H1 (cell line): Measurements from ENCODE around the gene OPHN1. TPM values are rescaled to one million over a fixed set of nuclear protein-coding genes. Genes with fewer than 3 reads are reported as not detected.

Source experiments
- CTCF ChIA-PET: fragments of 300-600 bp; sonication (Branson Sonifier 250); formaldehyde crosslinking; loops from one replicate; lab custom pipeline; 2021; ENCODE audit not compliant: partially characterized antibody; lab: Charles Lee
- POLR2A ChIA-PET: fragments of 300-600 bp; sonication (Branson Sonifier 250); formaldehyde crosslinking; loops from one replicate; lab custom pipeline; 2021; ENCODE audit warnings: inconsistent platforms; ENCODE audit not compliant: partially characterized antibody; lab: Charles Lee
- DNase-seq, 2 experiments: peaks; one replicate each; pipeline versions ENCODE4 v3.0.0 to v3.0.0-alpha.2; 2010 to 2022; ENCODE audit warnings: low spot score in 2 of 2, low read depth in 1 of 2, mixed read lengths in 1 of 2
- FAIRE-seq: peaks from 2 replicates; lab custom pipeline; 2011; peaks lifted over from hg19 to GRCh38; lab: Jason Lieb, UNC
- H2AFZ ChIP-seq: 2 replicates; pipeline ENCODE4 v1.8.1; 2012; ENCODE audit warnings: low read length, inconsistent platforms
- H2AK5ac ChIP-seq: 2 replicates; pipeline ENCODE4 v1.6.1; 2013; ENCODE audit warnings: low read depth, low read length
- H2BK120ac ChIP-seq: replicated peaks from 2 replicates; pipeline ENCODE3; 2013; ENCODE audit warnings: low read depth, low read length, inconsistent platforms
- H2BK12ac ChIP-seq: 2 replicates; pipeline ENCODE4 v1.6.1; 2013; ENCODE audit warnings: low read depth, low read length
- H2BK15ac ChIP-seq: 2 replicates; pipeline ENCODE4 v1.6.1; 2013; ENCODE audit warnings: low read length
- H2BK20ac ChIP-seq: 2 replicates; pipeline ENCODE4 v1.6.1; 2013; ENCODE audit warnings: low read length
- H2BK5ac ChIP-seq: 2 replicates; pipeline ENCODE4 v1.6.1; 2013; ENCODE audit warnings: low read depth, low read length
- H3K14ac ChIP-seq: 2 replicates; pipeline ENCODE4 v1.6.1; 2013; ENCODE audit warnings: inconsistent platforms; ENCODE audit not compliant: insufficient read length
- H3K18ac ChIP-seq: 2 replicates; pipeline ENCODE4 v1.6.1; 2013; ENCODE audit warnings: low read length; ENCODE audit errors: extremely low read depth
- H3K23ac ChIP-seq: 2 replicates; pipeline ENCODE4 v1.6.1; 2013; ENCODE audit warnings: inconsistent platforms; ENCODE audit not compliant: insufficient read length
- H3K23me2 ChIP-seq: 2 replicates; pipeline ENCODE4 v1.6.1; 2013; ENCODE audit warnings: low read depth, low read length
- H3K27ac ChIP-seq: 2 replicates; pipeline ENCODE4 v1.6.1; 2011; ENCODE audit warnings: low read depth, low read length, inconsistent platforms
- H3K27me3 ChIP-seq, 4 experiments: replicated peaks in 1 of 4; 1 replicate in 1 of 4; 2 replicates in 3 of 4; pipeline versions ENCODE4 v1.6.1 to v1.8.1; 2011 to 2013; ENCODE audit warnings: low read length in 3 of 4, mild to moderate bottlenecking in 3 of 4, inconsistent platforms in 2 of 4, mixed read lengths in 2 of 4, moderate library complexity in 1 of 4; ENCODE audit not compliant: control insufficient read depth in 3 of 4, insufficient read depth in 3 of 4; ENCODE audit errors: extremely low read depth in 1 of 4
- H3K36me3 ChIP-seq, 4 experiments: 2 replicates each; pipeline versions ENCODE4 v1.6.1 to v1.8.1; 2011 to 2013; ENCODE audit warnings: mild to moderate bottlenecking in 4 of 4, low read length in 3 of 4, moderate library complexity in 2 of 4, control low read depth in 1 of 4, inconsistent platforms in 1 of 4; ENCODE audit not compliant: insufficient read depth in 4 of 4, control insufficient read depth in 2 of 4
- H3K4ac ChIP-seq: replicated peaks from 2 replicates; pipeline ENCODE3; 2013; ENCODE audit warnings: low read length, low read depth, mixed read lengths, inconsistent platforms; ENCODE audit not compliant: insufficient read length
- H3K4me1 ChIP-seq, 4 experiments: replicated peaks in 1 of 4; 1 replicate in 1 of 4; 2 replicates in 3 of 4; pipeline versions ENCODE4 v1.6.1 to v1.8.1; 2011 to 2013; ENCODE audit warnings: low read length in 3 of 4, inconsistent platforms in 2 of 4, mixed read lengths in 1 of 4; ENCODE audit not compliant: insufficient read depth in 4 of 4, control insufficient read depth in 3 of 4
- H3K4me2 ChIP-seq, 2 experiments: 2 replicates each; pipeline versions ENCODE4 v1.6.1 to v1.8.1; 2011 to 2013; ENCODE audit warnings: low read depth in 2 of 2, low read length in 2 of 2, control low read depth in 1 of 2, inconsistent platforms in 1 of 2, mild to moderate bottlenecking in 1 of 2; ENCODE audit not compliant: insufficient read depth in 1 of 2
- H3K4me3 ChIP-seq, 4 experiments: fragments of 200-600, 300-600 bp in 1 of 4; sonication (generic), shearing (Covaris generic), sonication (Bioruptor Twin) in 1 of 4; 2 replicates each; pipeline versions ENCODE4 v1.5.1 to v1.8.1; 2011 to 2016; ENCODE audit warnings: low read length in 4 of 4, low read depth in 3 of 4, control low read depth in 2 of 4, inconsistent platforms in 2 of 4, mild to moderate bottlenecking in 2 of 4, mixed read lengths in 1 of 4, moderate library complexity in 1 of 4; ENCODE audit not compliant: insufficient read depth in 2 of 4; ENCODE audit errors: extremely low read depth in 1 of 4
- H3K56ac ChIP-seq: replicated peaks from 2 replicates; pipeline ENCODE3; 2013; ENCODE audit warnings: low read depth, mild to moderate bottlenecking, mixed read lengths, low read length, inconsistent platforms; ENCODE audit not compliant: insufficient read length
- H3K79me1 ChIP-seq: 2 replicates; pipeline ENCODE4 v1.6.1; 2013; ENCODE audit warnings: low read depth, low read length, control low read depth
- H3K79me2 ChIP-seq, 2 experiments: 2 replicates each; pipeline versions ENCODE4 v1.6.1 to v1.8.1; 2012 to 2013; ENCODE audit warnings: low read length in 2 of 2, mild to moderate bottlenecking in 2 of 2, inconsistent platforms in 1 of 2; ENCODE audit not compliant: insufficient read depth in 2 of 2, control insufficient read depth in 1 of 2
- H3K9ac ChIP-seq, 4 experiments: replicated peaks in 1 of 4; 1 replicate in 1 of 4; 2 replicates in 3 of 4; pipeline versions ENCODE4 v1.6.1 to v1.8.1; 2011 to 2013; ENCODE audit warnings: low read depth in 3 of 4, low read length in 3 of 4, control low read depth in 2 of 4, mild to moderate bottlenecking in 2 of 4, moderate library complexity in 2 of 4, inconsistent platforms in 1 of 4; ENCODE audit errors: extremely low read depth in 1 of 4
- H3K9me3 ChIP-seq, 2 experiments: 2 replicates each; pipeline versions ENCODE4 v1.6.1 to v1.8.1; 2012 to 2013; ENCODE audit warnings: mild to moderate bottlenecking in 2 of 2, moderate library complexity in 2 of 2, control low read depth in 1 of 2, inconsistent platforms in 1 of 2, low read depth in 1 of 2, low read length in 1 of 2, mixed read lengths in 1 of 2; ENCODE audit not compliant: insufficient read depth in 2 of 2
- H4K20me1 ChIP-seq, 2 experiments: replicated peaks in 1 of 2; 2 replicates each; pipeline versions ENCODE3 to v1.8.1; 2011 to 2013; ENCODE audit warnings: inconsistent platforms in 2 of 2, low read length in 2 of 2, mild to moderate bottlenecking in 1 of 2; ENCODE audit not compliant: insufficient read depth in 2 of 2, control insufficient read depth in 1 of 2
- H4K5ac ChIP-seq: 2 replicates; pipeline ENCODE4 v1.6.1; 2013; ENCODE audit warnings: low read length, low read depth, mixed read lengths, inconsistent platforms; ENCODE audit not compliant: insufficient read length
- H4K8ac ChIP-seq: 2 replicates; pipeline ENCODE4 v1.8.0; 2013; ENCODE audit warnings: mild to moderate bottlenecking, moderate library complexity, low read length, inconsistent platforms; ENCODE audit not compliant: insufficient read depth; ENCODE audit errors: extremely low read depth
- H4K91ac ChIP-seq: replicated peaks from 2 replicates; pipeline ENCODE3; 2013; ENCODE audit warnings: low read length, mixed read lengths, inconsistent platforms; ENCODE audit not compliant: insufficient read length
- BCL11A ChIP-seq, 2 experiments: IDR thresholded peaks; one replicate each; pipeline ENCODE4 v1.6.1; 2011; ENCODE audit warnings: low read depth in 2 of 2, low read length in 2 of 2, mild to moderate bottlenecking in 2 of 2
- RAD21 ChIP-seq, 2 experiments: IDR thresholded peaks in 1 of 2; conservative IDR thresholded peaks in 1 of 2; 2 replicates each; pipeline ENCODE4 v1.6.1; 2011; ENCODE audit warnings: low read depth in 2 of 2, low read length in 2 of 2, improper control_type of control experiment in 1 of 2, inconsistent platforms in 1 of 2, mild to moderate bottlenecking in 1 of 2, moderate library complexity in 1 of 2
- SAP30 ChIP-seq: fragments of 300-600 bp; sonication (generic); IDR thresholded peaks from 2 replicates; pipeline ENCODE4 v1.7.1; 2012; ENCODE audit warnings: low read length, moderate library complexity, mild to moderate bottlenecking, inconsistent platforms; ENCODE audit not compliant: insufficient read depth, insufficient replicate concordance
- SP1 ChIP-seq: IDR thresholded peaks from 2 replicates; pipeline ENCODE4 v1.6.1; 2011; ENCODE audit warnings: low read depth, low read length
- WGBS, 2 experiments: shearing (Covaris generic) in 1 of 2; methylation state at CpG; one replicate each; pipeline versions ENCODE4 v1.1.6 to v1.1.7; 2013 to 2015; ENCODE audit warnings: low lambda C conversion rate in 2 of 2, mixed read lengths in 2 of 2, inconsistent platforms in 1 of 2, low coverage in 1 of 2, missing lambda C conversion rate in 1 of 2; ENCODE audit not compliant: insufficient replicate concordance in 2 of 2, insufficient coverage in 1 of 2, insufficient read length in 1 of 2; ENCODE audit errors: extremely low coverage in 1 of 2, missing lambda C conversion rate in 1 of 2; 5-methylcytosine and 5-hydroxymethylcytosine counted together
- polyA plus RNA-seq, 7 experiments: library from polyadenylated mRNA; depleted of rRNA in 3 of 7; stranded (reverse) in 5 of 7; unstranded in 2 of 7; fragments of >200 nt in 5 of 7; fragments of 200-250 nt in 2 of 7; gene quantifications; 1 replicate in 5 of 7; 2 replicates in 1 of 7; 4 replicates in 1 of 7; pipeline versions ENCODE4 v1.2.1 to v1.2.3, GENCODE V29; 2011 to 2013; ENCODE audit warnings: missing spikeins in 2 of 7, mixed read lengths in 2 of 7
- total RNA-seq: library from RNA; stranded (reverse); fragmentation: NEBNext Ultra II Directional; extraction: Animal tissue kit (Norgen Biotek cat#: 25700); gene quantifications from 2 replicates; pipeline ENCODE4 v1.2.1, GENCODE V29; 2021
- TF ChIP-seq, protein P1 (sequence below), 3 experiments: IDR thresholded peaks; 1 replicate in 2 of 3; 2 replicates in 1 of 3; pipeline versions ENCODE4 v1.5.1 to v1.6.1; 2011; ENCODE audit warnings: low read length in 3 of 3, mild to moderate bottlenecking in 3 of 3, inconsistent platforms in 2 of 3, low read depth in 1 of 3, moderate library complexity in 1 of 3; ENCODE audit not compliant: insufficient read depth in 1 of 3; ENCODE audit errors: control extremely low read depth in 1 of 3
- TF ChIP-seq, protein P2 (sequence below): IDR thresholded peaks from 2 replicates; pipeline ENCODE4 v1.6.1; 2012; ENCODE audit warnings: inconsistent platforms

Gene OPHN1
- total and polyA plus RNA-seq, 2 of the 8 experiments (the other 6 are each of a cell fraction or from before 2014, with no cell fraction given), result 1.2 to 3.5 TPM

DNA sequence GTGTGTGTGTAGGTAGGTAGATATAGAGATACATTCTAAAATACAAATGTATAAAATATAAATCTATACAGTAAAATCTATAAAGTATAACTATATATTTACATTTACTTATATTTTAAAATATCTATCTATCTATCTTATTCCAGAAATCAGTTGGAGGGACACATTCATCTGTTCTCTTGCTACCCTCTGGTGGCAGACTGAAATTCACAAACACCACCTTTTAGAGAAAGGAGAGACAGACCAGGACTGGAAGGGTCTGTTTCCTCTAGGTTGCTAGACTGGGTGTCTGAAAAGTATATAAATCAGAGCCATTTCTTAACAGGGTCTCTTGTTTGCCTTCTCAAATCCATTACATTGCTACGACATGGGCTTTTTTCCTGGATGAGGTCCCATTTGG, 343.0 kb downstream of the OPHN1 start:
- Histone ChIP-seq H3K23ac (no peak overlapping the region), H3K27ac (no peak overlapping the region), H3K23me2 (no peaks in the 10 kb centered on the region), H3K4me2 (no peak overlapping the region), H3K9ac (no peak overlapping the region), H2BK20ac (no peak overlapping the region), H2AFZ (no peak overlapping the region), H2BK120ac (no peak overlapping the region), H3K9me3 (no peaks in the 10 kb centered on the region), H3K79me1 (no peaks in the 10 kb centered on the region), H4K5ac (no peak overlapping the region), H3K4ac (no peak overlapping the region), H3K14ac (no peak overlapping the region), H3K4me3 (no peak overlapping the region), H3K4me1 (no peaks in the 10 kb centered on the region), H3K56ac (no peak overlapping the region), H3K36me3 (no peaks in the 10 kb centered on the region), H2BK5ac (no peak overlapping the region), H3K27me3 (no peaks in the 10 kb centered on the region), H2AK5ac (no peak overlapping the region), H3K79me2 (no peaks in the 10 kb centered on the region), H3K18ac (no peak overlapping the region), H4K91ac (no peak overlapping the region), H2BK12ac (no peak overlapping the region), H4K20me1 (no peaks in the 10 kb centered on the region), H2BK15ac (no peak overlapping the region), H4K8ac (no peak overlapping the region)
- CTCF ChIA-PET, result interaction anchor here (0.7 to 3.5 kb wide), 7 partner anchors 8 to 659 kb away, joined by 3 to 20 read pairs (median 3); no protein-coding TSS in a partner anchor
- TF ChIP-seq SP1 (no peak), RAD21 (IDR thresholded peaks at IDR 0.05 in 1 of 2, conservative IDR thresholded peaks at IDR 0.05 in 1 of 2; ENCODE audit: low read depth in 2 of 2, low read length in 2 of 2) (peak; percentile 53 to 60), BCL11A (IDR thresholded peaks at IDR 0.05; ENCODE audit: low read depth in 2 of 2, low read length in 2 of 2) (no peak), SAP30 (no peak)
- TF ChIP-seq, protein P1, sequence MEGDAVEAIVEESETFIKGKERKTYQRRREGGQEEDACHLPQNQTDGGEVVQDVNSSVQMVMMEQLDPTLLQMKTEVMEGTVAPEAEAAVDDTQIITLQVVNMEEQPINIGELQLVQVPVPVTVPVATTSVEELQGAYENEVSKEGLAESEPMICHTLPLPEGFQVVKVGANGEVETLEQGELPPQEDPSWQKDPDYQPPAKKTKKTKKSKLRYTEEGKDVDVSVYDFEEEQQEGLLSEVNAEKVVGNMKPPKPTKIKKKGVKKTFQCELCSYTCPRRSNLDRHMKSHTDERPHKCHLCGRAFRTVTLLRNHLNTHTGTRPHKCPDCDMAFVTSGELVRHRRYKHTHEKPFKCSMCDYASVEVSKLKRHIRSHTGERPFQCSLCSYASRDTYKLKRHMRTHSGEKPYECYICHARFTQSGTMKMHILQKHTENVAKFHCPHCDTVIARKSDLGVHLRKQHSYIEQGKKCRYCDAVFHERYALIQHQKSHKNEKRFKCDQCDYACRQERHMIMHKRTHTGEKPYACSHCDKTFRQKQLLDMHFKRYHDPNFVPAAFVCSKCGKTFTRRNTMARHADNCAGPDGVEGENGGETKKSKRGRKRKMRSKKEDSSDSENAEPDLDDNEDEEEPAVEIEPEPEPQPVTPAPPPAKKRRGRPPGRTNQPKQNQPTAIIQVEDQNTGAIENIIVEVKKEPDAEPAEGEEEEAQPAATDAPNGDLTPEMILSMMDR (IDR thresholded peaks at IDR 0.05; ENCODE audit: control extremely low read depth in 1 of 3, insufficient read depth in 1 of 3, low read depth in 1 of 3, low read length in 3 of 3), result peak in 1 of 3 experiments; percentile 6; a peak in 2 of 4 replicates
- TF ChIP-seq, protein P2, sequence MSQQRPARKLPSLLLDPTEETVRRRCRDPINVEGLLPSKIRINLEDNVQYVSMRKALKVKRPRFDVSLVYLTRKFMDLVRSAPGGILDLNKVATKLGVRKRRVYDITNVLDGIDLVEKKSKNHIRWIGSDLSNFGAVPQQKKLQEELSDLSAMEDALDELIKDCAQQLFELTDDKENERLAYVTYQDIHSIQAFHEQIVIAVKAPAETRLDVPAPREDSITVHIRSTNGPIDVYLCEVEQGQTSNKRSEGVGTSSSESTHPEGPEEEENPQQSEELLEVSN, result no peak
- DNase-seq (no peak), FAIRE-seq (no peak)
- WGBS, 2 experiments, result 85% methylated on average over 1 of the region's 1 CpG; no CpG with 5 or more reads in 1 of the 2 experiments
- POLR2A ChIA-PET, result no interaction called here
